Esophagus muscularis mucosa (tissue), 4 donors: ENCODE measurements around the gene LINC00305.

Experiments
- CTCF ChIP-seq, 3 experiments: fragments of 200-600 bp in 2 of 3; fragments of 450-650 bp in 1 of 3; sonication (generic) in 2 of 3; IDR thresholded peaks; one replicate each; pipeline ENCODE4 v1.5.1; 2017 to 2019; ENCODE audit warnings: antibody characterized with exemption in 3 of 3, mild to moderate bottlenecking in 2 of 3, moderate library complexity in 1 of 3
- EP300 ChIP-seq: sonication (generic); formaldehyde crosslinking; IDR thresholded peaks from one replicate; pipeline ENCODE4 v1.6.1; 2017; ENCODE audit warnings: antibody characterized with exemption
- POLR2A ChIP-seq: fragments of 450-650 bp; IDR thresholded peaks from one replicate; pipeline ENCODE4 v1.6.1; 2017; ENCODE audit warnings: antibody characterized with exemption, moderate library complexity, mild to moderate bottlenecking, low read depth
- POLR2AphosphoS5 ChIP-seq, 2 donors: sonication (generic); formaldehyde crosslinking; IDR thresholded peaks; one replicate each; pipeline ENCODE4 v1.6.1; 2017; ENCODE audit warnings: antibody characterized with exemption in 2 of 2

DNA sequence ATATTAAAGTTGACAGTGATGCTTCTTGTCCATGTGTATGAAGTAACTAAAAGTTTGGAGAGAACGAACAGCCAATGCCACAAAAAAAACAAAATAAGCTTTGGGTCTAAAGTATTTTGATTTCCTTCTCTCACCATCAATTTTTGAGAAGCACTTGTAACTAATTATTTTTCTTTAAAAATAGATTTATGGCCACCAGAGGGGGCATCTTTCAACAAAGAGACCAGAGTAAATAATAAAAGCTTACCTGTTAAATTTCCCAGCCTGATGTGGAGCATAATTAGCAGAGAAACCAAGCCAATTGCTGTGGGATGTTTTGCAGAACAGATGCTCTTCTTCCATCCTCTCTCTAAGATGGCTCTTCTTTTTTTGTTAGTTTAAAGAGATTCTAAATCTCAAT, 29.0 kb downstream of the LINC00305 start:
- TF ChIP-seq CTCF (IDR thresholded peaks at IDR 0.05) (no peak), POLR2AphosphoS5 (IDR thresholded peaks at IDR 0.05) (no peak), EP300 (no peak), POLR2A (no peak)
